ENCODE measurements around the gene CHRNG.

CHRNG gene, protein sequence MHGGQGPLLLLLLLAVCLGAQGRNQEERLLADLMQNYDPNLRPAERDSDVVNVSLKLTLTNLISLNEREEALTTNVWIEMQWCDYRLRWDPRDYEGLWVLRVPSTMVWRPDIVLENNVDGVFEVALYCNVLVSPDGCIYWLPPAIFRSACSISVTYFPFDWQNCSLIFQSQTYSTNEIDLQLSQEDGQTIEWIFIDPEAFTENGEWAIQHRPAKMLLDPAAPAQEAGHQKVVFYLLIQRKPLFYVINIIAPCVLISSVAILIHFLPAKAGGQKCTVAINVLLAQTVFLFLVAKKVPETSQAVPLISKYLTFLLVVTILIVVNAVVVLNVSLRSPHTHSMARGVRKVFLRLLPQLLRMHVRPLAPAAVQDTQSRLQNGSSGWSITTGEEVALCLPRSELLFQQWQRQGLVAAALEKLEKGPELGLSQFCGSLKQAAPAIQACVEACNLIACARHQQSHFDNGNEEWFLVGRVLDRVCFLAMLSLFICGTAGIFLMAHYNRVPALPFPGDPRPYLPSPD

DNA sequence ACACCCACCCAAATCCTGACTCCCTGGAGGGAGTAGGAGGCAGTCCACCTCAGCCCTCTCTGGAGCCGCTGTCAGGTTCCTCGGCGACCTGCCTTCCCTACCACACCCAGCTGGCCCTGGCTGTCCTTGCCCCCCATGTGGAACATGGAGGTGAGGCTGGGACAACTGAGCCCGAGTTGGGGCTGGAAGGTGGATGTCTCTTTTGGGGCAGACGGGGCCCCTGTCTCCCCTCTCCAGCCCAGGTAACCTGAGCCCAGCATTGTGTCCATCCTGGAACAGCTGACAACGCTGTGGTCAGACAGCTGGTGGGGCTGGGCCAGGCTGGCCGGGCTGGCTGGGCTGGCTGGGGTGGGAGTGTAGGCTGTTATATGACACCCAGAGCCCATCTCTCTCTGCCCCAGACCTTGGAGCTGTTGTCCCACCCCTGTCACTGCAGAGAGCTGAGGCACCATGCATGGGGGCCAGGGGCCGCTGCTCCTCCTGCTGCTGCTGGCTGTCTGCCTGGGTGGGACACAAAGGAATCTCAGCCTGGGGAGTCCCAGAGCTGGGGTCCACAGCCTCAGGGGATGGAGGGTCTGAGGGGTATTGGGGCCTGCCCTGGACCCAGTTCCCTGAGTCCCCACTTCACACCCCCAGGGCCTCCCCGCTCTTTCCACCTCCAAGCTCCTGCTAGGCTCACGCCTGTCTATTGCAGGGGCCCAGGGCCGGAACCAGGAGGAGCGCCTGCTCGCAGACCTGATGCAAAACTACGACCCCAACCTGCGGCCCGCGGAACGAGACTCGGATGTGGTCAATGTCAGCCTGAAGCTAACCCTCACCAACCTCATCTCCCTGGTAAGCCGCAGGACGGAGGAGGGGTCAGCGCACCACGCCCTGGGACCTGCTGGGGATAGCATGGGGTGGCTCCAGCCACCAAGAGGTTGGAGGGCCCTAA, at the start of gene CHRNG:
CHRNG (plus strand) TSS at position 395 of the 934 bp plus-strand sequence; CDS start at position 451, 56 bp downstream.
- FAIRE-seq: no peak

DNA sequence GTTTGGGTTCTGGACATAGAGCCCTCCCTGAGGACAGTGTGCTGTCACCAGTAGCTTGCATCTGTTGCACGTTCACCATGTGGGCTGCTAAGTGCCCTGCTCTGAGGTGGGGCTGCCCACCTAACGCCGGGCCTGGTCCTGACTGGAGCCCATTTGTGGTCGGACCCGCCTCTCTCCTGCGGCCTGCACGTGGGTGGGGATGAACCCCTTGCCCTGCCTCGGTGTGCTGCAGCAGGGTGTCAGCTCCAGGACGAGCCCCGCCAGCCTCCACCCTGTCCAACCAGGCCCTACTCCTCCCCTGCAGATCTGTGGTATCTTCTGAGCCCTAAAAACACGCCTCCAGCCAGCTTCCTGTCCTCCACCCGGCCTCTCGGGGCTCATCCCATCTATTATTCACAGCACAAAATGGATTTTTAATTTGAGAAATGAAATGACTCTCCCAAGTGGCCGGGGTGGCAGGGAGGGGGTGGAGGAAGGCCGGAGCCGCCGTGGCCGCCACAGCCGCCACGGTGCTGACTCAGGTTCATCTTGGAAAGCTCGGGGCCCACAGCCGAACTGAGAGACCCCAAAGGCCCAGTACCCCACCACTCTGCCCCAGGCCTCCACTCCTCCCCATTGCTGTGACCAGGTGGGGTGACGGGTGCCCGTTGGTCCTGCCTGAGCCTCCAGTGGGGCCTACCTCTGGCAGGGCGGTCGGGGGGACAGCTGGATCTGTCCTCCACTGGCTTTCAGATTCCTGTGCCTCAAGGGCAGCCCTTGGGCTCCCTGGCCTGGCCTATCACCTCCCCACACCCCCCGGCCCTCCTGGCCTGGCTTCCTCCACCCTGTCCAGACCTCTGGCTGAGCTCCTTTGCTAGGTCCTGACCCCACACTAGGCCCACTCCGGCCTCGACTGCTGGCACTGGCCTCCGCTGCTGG, 49.0 kb upstream of the CHRNG start:
- FAIRE-seq: no peak

DNA sequence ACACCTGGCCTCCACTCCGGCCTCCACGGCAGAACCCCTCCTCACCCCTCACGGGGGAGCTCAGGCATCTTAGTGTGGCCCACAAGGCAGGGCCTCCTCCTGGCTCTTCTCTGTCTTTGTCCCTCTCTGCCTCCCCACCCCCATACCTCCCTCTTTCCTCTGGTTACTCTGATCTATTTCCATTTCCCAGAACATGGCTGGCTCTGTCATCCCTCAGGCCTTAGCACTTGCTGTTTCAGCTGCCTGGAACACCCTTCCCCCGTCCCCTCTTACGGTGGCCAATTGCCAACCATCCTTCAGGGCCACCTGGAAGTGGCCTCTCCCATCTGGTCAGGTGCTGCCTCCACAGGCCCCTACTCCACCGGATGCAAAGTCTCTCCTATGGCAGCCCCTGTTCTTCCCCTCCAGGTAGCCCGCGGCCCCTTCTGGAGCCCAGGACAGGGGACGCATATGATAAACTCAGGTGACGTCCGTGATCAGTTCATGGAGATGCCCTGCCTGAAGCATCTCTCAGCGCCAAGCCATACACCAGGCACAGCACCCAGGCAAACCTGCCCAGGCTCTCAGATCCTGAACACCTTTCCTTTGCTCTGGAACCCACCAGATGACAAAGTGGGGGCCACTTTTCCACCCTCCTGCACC, 48.2 kb upstream of the CHRNG start:
- FAIRE-seq: no peak

DNA sequence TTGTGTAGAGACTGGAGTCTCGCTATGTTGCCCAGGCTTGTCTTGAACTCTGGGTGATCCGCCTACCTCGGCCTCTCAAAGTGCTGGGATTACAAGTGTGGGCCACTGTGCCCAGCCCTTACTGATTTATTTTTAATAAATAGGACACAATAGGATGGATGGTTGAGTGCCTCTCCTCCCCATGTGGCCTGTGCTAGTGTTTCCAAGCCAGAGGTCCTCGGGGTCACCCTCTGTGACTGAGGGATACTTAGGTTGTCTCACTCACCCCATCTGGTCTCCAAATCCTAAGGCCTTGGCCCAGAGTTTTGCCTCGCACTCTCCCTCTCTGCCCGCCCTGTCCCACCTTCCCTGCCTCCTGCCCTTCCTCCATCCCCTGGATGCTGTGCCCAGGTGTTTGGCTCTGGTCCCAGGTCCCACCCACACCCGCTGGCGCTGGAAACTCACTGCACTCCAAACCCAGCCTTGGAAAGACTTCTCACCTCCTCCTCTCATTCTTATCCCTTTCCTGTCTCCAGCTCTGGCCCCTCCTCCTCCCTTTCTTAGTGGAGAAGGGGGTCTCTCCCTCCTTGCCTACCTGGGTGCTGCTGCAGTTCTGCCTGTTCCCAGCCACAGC, 47.1 kb upstream of the CHRNG start:
- FAIRE-seq: no peak

DNA sequence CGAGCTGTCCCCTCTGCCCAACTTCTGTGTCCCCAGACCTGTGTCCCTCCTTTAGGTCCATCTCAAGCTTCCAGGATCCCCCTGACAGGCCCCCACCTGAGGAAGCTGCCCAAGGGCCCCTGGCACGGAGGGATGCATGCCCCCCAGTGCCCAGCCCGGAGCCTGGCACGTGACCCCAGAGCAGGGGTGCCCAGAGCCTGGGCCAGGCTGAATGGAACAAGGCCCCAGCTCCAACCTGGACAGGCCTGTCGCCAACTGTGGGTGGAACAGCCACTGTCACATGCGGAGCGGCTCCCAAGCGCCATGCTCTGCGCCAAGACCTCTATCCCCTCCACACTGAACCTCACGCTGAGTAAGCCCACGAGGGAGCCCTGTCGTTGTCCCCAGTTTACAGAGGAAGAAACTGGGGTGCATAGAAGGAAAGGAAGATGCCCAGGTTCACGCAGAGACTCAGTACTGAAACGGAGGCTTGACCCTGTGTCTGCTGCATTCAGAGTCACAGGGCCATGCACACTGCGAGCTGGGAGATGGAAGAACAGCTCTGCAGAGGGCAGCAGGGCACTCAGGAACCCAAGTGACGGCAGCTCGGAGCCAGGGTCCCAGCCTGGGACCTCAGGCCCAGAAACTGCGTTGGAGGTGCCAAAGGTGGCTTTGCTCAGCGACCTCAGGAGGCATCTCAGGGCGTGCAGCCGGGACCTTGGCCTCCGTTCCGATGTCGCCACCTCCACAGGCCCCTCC, 46.4 kb upstream of the CHRNG start:
- no peak for FAIRE-seq

DNA sequence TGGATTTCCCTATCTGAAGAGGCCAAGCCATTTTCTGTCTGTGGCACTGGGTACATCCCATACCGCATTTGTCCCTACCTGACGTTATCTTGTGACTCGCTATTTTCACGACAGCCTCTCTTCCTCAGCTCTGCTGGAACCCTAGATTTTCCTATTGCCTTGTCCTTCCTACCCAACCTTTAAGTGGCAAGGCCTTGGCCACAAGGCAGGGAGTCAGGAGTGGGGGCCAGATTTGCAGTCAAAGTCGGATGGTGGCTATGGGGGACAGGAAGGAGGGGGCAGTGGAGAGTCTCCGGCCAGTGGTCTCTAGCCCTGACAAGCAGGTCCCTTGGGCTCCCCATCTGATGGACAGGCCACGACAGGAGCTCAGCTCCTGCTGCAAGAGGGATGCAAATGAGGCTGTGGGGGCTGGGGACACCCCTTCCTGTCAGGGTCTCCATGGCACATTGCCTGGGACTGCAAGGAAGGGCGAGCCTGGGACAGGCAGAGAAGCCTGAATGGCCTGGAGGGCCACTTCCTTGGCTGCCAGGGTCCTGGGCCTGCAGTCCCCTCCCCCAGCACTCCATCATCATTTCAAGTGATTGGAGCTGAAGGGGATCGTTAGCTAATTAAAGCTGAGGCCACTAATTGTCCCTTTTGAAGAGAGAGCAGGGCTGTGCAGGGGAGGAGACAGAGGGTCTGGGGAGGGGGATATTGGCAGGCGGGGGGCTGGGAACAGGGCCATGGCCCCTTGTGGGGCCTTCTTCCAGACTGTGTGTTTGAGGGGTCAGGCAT, 45.6 kb upstream of the CHRNG start:
- FAIRE-seq: no peak

DNA sequence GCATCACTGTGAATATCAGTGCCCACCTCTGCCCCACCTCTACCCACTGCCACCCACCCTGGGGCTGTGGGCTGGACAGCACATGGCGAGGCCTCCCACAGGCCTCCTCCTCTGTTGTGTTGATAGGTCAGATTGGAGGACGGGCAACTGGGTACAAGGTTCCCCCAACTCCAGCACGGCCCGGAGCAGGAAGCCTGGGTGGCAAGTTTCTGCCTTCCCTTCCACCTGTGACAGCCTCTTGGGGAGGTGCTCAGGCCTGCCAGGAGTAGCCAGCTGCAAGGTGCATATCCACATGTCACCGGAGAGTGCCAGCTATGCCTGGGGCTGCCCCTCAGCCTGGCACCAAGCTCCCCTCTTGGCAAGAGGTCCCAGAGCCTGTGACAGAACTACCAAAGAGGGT, 45.0 kb upstream of the CHRNG start:
- FAIRE-seq: no peak

DNA sequence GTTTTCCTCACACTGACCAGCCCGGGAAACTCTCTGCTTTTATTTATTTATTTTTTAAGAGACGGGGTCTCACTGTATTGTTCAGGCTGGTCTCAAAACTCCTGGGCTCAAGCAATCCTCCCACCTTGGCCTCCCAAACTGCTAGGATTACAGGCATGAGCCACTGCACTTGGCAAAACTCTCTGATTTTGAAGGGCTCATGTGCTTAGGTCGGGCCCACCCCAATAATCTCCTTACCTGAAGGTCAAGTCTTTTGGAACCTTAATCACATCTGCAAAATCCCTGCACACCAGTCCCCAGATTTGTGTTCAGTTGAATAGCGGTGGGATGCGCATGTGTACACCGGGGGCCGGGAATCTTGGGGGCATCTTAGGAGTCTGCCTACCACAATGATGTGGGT, 44.2 kb upstream of the CHRNG start:
- no peak for FAIRE-seq

DNA sequence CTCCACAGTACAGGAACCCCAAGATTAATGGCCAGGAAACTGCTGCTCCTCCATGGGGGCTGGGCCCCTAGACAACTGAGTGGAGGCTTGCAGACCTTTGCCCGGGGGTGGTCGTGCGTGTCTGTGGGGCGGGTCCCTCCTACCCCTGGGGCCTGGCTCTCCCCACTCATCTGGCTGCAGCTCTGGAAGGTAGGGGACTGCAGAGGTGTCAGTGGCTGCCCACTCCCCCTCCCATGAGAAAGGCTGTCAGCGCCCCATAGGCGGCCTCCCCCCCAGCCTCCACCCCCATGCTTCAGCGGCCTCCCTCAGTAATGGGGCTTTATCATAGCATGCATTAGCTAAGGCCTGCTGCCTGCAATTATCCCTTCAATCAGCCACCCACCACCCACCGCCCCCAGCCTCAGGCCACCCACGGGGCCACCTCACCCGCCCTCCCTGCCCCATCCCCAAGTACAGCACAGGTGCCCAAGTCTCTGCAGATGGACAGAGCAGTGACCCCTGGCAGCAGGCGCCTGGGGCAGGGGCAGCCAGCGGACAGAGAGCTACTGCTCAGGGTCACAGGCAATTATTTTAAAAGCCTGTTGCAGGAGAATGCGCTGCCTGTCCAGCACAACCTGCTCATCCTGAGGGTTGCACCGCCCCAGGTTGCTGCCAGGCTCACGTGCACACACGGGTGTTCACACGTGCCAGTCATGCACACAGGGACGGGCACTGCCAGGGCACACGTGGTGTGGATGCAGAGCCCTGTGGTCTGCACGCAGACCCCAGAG, 42.8 kb upstream of the CHRNG start:
- no peak for FAIRE-seq

DNA sequence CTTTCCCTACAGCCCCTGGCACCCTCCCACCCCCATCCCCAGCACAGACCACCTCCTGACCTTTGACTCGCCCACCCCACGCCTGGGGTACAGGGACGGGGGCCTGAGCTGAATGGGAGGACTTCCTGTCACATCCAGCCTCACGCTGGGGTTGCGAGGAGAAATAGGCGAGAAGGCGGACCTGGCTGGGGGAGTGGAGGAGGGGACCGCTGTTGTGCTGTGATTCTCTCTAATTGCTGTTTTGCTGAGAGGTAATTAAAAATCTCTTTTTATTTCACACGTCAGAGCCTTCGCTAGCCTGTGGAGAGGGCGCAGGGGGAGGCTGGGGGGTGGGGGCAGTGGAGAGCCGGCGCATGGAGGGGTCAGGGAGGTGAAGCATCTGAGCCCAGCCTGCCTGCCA, 42.1 kb upstream of the CHRNG start:
- FAIRE-seq: no peak

DNA sequence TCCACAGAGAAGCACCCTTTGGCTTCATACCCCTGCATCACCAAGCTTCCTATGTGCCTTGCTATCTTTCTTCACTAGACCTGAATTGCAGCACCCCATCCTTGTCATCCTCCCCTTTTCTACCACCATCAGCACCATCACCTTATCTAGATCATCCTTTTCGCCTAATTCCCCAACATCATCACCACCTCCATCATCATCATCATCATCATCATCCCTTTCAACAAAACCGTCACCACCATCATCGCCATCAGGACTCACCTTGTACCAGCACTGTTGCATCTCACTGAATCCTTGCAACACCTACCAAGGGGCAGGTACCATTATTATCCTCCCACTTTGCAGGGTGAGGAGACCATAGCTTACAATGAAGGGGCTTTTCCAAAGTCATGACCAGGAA, 41.0 kb upstream of the CHRNG start:
- no peak for FAIRE-seq

DNA sequence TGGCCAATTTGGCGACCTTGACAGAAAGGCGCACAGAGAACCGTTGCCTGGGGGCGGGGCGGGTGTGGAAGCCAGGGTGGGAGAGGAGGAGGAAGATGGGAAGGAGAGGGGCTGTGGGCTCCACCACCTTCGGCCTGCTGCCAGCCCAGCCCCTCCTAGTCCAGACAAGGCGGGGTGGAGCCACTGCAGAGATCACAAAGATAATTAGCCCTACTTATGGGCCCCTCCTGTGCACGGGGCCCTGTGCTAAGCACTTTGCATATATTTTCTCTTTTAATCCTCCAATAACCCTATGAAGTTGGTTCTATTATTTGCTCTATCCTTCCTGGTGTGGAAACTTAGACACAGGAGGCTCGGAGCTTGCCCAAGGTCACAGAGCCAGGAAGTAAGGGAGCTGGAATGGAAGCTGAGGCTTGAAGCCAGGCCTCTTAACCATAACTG, 38.1 kb upstream of the CHRNG start:
- FAIRE-seq: no peak

DNA sequence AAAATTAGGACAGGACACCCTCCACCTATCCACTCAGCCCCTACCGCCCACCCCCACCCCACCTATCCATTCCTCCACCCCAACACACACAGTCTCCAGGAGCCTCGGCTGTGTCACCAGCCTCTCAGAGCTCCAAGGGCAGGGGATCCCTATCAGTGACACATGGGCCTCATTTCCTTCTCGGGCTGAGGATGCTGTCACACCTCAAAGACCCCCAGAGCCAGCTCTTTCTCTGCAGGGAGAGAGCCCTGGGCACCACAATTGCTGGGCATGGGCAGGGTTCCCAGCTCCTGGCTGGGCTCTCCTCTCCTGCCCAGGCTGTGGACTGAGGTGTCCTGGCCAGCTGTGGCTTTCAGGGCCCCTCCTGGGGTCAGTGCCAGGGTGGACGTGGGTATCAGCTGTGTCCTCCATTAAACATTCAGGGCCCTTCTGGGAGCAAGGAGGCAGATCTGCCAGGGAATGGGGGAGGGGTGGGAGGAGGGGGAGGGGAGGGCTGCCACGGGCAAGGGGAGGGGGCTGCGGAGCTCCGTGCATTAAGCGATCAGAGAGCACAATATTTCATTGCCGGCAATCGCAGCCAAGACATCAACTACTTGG, 37.6 kb upstream of the CHRNG start:
- FAIRE-seq: no peak

DNA sequence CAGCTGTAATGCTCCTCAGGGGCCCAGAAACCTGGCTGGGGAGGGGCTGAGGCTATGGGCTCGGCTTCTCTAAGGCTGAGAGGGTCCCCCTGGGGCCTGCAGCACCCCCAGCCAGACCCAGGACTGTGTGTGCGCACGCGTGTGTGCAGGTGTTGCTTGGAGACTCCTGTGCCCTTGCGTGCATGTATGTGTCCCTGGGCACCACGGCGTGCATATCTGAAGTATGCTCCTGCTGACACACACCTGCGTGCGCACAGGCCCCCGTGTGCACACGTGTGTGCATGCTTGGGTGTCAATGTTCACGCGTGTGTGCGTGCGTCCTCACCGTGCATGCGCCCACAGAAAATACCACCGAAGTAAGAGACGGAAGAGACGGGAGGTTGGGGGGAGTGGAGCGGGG, 37.0 kb upstream of the CHRNG start:
- no peak for FAIRE-seq

DNA sequence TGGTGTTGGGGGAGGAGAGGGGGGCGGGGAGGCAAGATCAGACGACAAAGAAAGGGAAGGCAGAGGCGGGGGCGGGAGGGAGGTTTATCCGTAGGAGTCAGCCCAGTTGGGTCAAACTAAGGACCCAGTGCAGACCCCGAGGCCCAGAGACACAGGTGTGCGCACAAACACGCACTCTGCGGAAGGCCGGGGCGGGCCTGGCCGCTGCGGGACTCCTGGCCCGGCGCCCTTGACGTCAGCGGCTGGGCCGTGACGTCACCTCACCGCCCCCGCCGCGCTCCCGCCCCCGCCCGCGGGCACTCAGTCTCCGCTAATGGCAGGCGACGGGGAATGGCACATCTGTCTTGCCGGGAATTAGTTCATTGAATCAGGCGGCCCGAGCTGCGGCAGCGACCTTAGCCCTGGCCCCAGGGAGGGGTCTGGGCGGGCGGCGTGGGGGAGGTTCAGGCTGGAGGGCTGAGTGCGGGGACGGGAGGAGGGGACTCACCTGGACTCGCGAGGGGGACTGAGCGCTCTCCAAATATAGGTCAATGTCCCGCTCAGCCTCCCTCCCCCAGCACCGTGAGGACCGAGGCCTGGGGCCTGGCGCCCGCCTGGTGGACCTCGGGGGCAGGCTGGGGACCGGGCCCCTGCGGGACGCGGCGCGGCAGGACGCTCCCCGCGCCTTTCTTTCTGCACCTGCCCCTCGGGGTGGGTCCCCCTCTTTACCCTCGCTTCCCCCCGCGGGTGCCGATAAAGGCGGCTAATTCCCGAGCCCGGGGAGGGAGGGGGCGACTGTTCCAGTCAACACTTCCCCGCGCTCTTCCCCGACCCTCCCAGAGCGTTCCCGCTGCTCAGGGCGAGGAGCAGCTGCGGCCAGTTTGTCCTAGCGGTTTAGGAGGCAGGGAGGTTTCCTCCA, 36.3 kb upstream of the CHRNG start:
- no peak for FAIRE-seq

DNA sequence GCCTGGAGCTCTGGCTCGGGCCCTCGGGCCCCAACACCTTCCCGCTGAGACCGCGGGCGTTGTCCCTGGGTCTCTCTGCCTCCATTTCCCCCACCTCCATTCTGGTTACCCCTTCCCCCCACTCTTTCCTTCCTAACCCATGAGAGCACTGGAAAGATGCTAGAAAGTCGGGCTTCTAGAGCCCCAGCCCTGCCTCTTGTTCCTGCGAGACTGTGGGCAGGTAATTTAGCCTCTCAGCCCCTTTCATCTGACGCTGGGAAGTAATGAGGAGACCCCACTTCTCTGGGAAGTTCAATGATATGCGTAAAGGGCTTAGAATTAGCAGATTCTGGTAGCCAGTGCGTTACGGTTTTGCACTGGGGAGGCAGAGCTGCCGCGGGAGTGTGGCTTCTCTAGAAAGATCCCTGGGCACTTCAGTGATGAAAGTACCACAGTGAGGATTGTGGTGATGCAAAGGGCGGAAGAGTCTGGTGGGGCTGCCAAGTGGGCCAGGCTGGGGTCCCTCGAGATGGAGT, 35.6 kb upstream of the CHRNG start:
- no peak for FAIRE-seq

DNA sequence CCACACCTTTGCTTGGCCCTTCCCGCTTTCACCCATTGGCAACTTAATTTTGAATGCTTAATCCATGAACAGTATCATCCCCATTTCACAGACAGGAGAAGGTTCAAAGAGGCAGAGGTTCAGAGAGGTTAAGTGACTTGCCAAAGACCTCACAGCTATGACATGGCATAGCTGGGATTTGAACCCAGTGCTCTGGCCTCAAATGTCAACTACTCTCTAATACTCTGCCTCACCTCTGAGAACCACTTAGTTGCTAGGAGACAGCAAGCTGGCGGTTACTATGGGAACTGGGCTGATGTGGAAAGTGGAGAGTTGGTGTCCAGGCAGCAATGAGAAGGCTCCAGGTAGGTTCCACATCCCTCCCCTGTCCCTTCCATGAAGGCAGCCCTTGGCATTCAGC, 35.1 kb upstream of the CHRNG start:
- FAIRE-seq: no peak

Data from A204.1 (cell line).